B cell (primary cell): ENCODE results near the gene MAPK7. TPM values are rescaled to one million over a fixed set of nuclear protein-coding genes. Genes with fewer than 3 reads are reported as not detected.
A peak's percentile ranks its signal among the peaks of the same experiment; 100 is the strongest.

Experiments used
- ATAC-seq: fragments of 200-7000 bp; cut with Tn5 transposase; one replicate; pipeline ENCODE4 v1.10.0; 2021; ENCODE audit warnings: low read depth, mild to moderate bottlenecking, moderate number of reproducible peaks, moderate library complexity
- CTCF ChIA-PET: fragments of 350-600 bp; sonication (Branson Sonifier 250); formaldehyde crosslinking; loops from one replicate; lab custom pipeline; 2021; ENCODE audit warnings: antibody characterized with exemption, inconsistent platforms; lab: Charles Lee
- POLR2A ChIA-PET: fragments of 350-600 bp; sonication (Branson Sonifier 250); formaldehyde crosslinking; loops from one replicate; lab custom pipeline; 2021; ENCODE audit warnings: antibody characterized with exemption; lab: Charles Lee
- DNase-seq: peaks from one replicate; pipeline ENCODE4 v3.0.0; 2013
- H2AFZ ChIP-seq: 2 replicates; pipeline ENCODE4 v1.6.1; 2012; ENCODE audit warnings: mild to moderate bottlenecking, low read depth, low read length; ENCODE audit not compliant: insufficient read depth, poor library complexity, severe bottlenecking
- H3K27ac ChIP-seq, 2 donors: 1 replicate in 1 of 2; 2 replicates in 1 of 2; pipeline ENCODE4 v1.5.1; 2012 to 2013; ENCODE audit warnings: low read length in 2 of 2, mild to moderate bottlenecking in 2 of 2, moderate library complexity in 1 of 2
- H3K27me3 ChIP-seq, 4 experiments: fragments of 200-600 bp in 1 of 4; sonication (generic) in 1 of 4; replicated peaks in 1 of 4; 1 replicate in 2 of 4; 2 replicates in 2 of 4; pipeline versions ENCODE4 v1.6.1 to v1.7.0; 2013 to 2016; ENCODE audit warnings: low read length in 3 of 4, mild to moderate bottlenecking in 2 of 4, mixed read lengths in 1 of 4, moderate library complexity in 1 of 4; ENCODE audit not compliant: insufficient read depth in 4 of 4, control insufficient read depth in 3 of 4; ENCODE audit errors: control extremely low read depth in 1 of 4
- H3K36me3 ChIP-seq, 2 experiments: replicated peaks in 1 of 2; 1 replicate in 1 of 2; 2 replicates in 1 of 2; pipeline versions ENCODE4 v1.6.1 to v1.7.1; 2013; ENCODE audit warnings: low read length in 1 of 2; ENCODE audit not compliant: insufficient read depth in 2 of 2, control insufficient read depth in 1 of 2; ENCODE audit errors: control extremely low read depth in 1 of 2, extremely low read depth in 1 of 2
- H3K4me1 ChIP-seq, 2 donors: fragments of 200-600 bp in 1 of 2; sonication (generic) in 1 of 2; 1 replicate in 1 of 2; 2 replicates in 1 of 2; pipeline versions ENCODE4 v1.5.1 to v1.6.1; 2013 to 2017; ENCODE audit warnings: low read length in 2 of 2; ENCODE audit not compliant: control insufficient read depth in 2 of 2, insufficient read depth in 2 of 2
- H3K4me2 ChIP-seq: replicated peaks from 2 replicates; pipeline ENCODE3; 2012; ENCODE audit warnings: mild to moderate bottlenecking, low read depth, low read length; ENCODE audit not compliant: poor library complexity, severe bottlenecking
- H3K4me3 ChIP-seq, 5 experiments: fragments of 200-600 bp in 1 of 5; sonication (generic) in 1 of 5; 1 replicate in 3 of 5; 2 replicates in 2 of 5; pipeline versions ENCODE4 v1.5.1 to v1.7.0; 2011 to 2016; ENCODE audit warnings: low read length in 4 of 5, mild to moderate bottlenecking in 4 of 5, low read depth in 2 of 5, control low read depth in 1 of 5, moderate library complexity in 1 of 5; ENCODE audit not compliant: insufficient read depth in 1 of 5; ENCODE audit errors: control extremely low read depth in 1 of 5, extremely low read depth in 1 of 5
- H3K79me2 ChIP-seq: fragments of 200-600 bp; sonication (generic); one replicate; pipeline ENCODE4 v1.6.0; 2016; ENCODE audit warnings: low read length; ENCODE audit not compliant: control insufficient read depth, insufficient read depth
- H3K9ac ChIP-seq: fragments of 200-600 bp; sonication (generic); 2 replicates; pipeline ENCODE4 v1.6.1; 2017; ENCODE audit warnings: mild to moderate bottlenecking, low read length, moderate library complexity
- H3K9me3 ChIP-seq, 3 donors: one replicate each; pipeline versions ENCODE4 v1.6.1 to v1.7.1; 2013; ENCODE audit warnings: low read length in 2 of 3; ENCODE audit not compliant: control insufficient read depth in 2 of 3, insufficient read depth in 1 of 3; ENCODE audit errors: control extremely low read depth in 1 of 3
- H4K20me1 ChIP-seq: 2 replicates; pipeline ENCODE4 v1.6.0; 2012; ENCODE audit warnings: mild to moderate bottlenecking, low read length; ENCODE audit not compliant: insufficient read depth, control insufficient read depth, poor library complexity, severe bottlenecking
- H3K27ac Mint-ChIP-seq: one replicate; pipeline ENCODE4 v1.8.0; 2021; ENCODE audit warnings: mixed read lengths
- H3K27me3 Mint-ChIP-seq: one replicate; pipeline ENCODE4 v1.8.0; 2021; ENCODE audit warnings: mixed read lengths
- H3K4me1 Mint-ChIP-seq: one replicate; pipeline ENCODE4 v1.8.0; 2021; ENCODE audit warnings: mixed read lengths
- H3K4me3 Mint-ChIP-seq: one replicate; pipeline ENCODE4 v1.8.0; 2021; ENCODE audit warnings: mixed read lengths
- H3K9me3 Mint-ChIP-seq: one replicate; pipeline ENCODE4 v1.8.0; 2022; ENCODE audit warnings: mixed read lengths; ENCODE audit not compliant: insufficient read depth
- EZH2 ChIP-seq: IDR thresholded peaks from 2 replicates; pipeline ENCODE4 v1.6.1; 2012; ENCODE audit warnings: borderline replicate concordance, low read depth, mild to moderate bottlenecking, moderate library complexity, low read length; ENCODE audit not compliant: insufficient read depth, poor library complexity, severe bottlenecking
- WGBS: methylation state at CpG from one replicate; pipeline ENCODE4 v1.1.5; 2013; ENCODE audit warnings: missing lambda C conversion rate; ENCODE audit not compliant: insufficient coverage; 5-methylcytosine and 5-hydroxymethylcytosine counted together
- intact Hi-C: fragments of 100-400 bp; cut with micrococcal nuclease; formaldehyde crosslinking; loops from one replicate; pipeline ENCODE4 v1.10.0; 2022
- polyA minus RNA-seq: library from RNA; depleted of rRNA, polyadenylated mRNA; stranded (reverse); fragments of >200 nt; gene quantifications from 2 replicates; pipeline ENCODE4 v1.2.3, GENCODE V29; 2012
- polyA plus RNA-seq: library from polyadenylated mRNA; depleted of rRNA; stranded (reverse); fragments of >200 nt; gene quantifications from 2 replicates; pipeline ENCODE4 v1.2.3, GENCODE V29; 2012
- total RNA-seq, 2 donors: library from RNA; stranded (reverse); fragments of 120-200 nt in 1 of 2; gene quantifications; 1 replicate in 1 of 2; 2 replicates in 1 of 2; pipeline versions ENCODE4 v1.2.3 to v1.2.4, GENCODE V29; 2013 to 2022
- TF ChIP-seq, protein P1 (sequence below): fragments of 200-600 bp; IDR thresholded peaks from one replicate; pipeline ENCODE4 v1.8.0; 2022; ENCODE audit warnings: antibody characterized with exemption, mild to moderate bottlenecking

MAPK7 gene
- 33.6 and 34.0 TPM in 2 replicates for total RNA-seq
- total RNA-seq (2013) = 6.4 TPM
- 28.3 and 30.0 TPM in 2 replicates for polyA plus RNA-seq
- 10.5 and 26.8 TPM in 2 replicates for polyA minus RNA-seq

DNA sequence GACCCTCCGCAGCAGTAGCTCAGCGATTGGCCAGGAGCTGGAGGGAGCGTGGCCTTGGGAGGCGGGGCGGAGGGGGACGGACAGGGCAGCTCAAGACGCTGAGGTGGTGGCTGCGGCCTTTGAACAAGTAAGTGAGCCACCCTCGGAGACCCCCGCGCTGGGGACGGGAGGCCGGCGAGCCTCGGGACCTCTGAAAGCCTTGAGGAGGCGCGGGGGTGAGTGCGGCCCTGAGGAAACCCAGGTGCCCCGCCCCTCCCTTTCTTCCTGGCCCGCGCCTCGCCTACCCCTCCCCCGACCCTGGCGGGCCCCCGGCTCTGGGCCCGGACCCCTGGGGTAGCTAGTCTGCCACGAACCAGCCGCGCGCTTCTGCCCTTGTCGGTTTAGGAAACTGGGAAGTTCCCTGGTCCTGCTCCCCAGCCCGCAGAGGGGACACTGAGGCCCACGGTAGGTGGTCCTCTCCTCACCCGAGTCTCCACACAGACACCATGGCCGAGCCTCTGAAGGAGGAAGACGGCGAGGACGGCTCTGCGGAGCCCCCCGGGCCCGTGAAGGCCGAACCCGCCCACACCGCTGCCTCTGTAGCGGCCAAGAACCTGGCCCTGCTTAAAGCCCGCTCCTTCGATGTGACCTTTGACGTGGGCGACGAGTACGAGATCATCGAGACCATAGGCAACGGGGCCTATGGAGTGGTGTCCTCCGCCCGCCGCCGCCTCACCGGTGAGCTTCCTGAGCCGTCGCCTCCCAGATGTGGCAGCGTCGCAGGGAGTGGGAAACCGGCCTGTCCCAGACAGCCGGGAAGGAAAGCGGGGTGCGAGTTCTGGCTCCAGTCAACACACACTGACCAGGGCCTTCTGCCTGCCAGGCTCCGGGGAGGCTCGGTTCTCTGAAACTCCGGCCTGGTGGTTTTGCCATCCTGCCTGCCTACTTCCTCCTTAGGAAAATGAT, at the start of gene MAPK7:
TSS of gene MAPK7 (plus strand) at position 83 of the 945 bp plus-strand sequence. CDS start at position 486, 403 bp downstream.
- Mint-ChIP-seq H3K9me3 (no peaks in the 10 kb centered on the region), H3K27ac (peak within 1 kb of the TSS; percentile 99), H3K27me3 (no peaks in the 10 kb centered on the region), H3K4me3 (peak within 1 kb of the TSS; percentile 99), H3K4me1 (peaks cover 28% of the 10 kb centered on the region)
- peak; percentile 8 for ATAC-seq
- TF ChIP-seq, protein P1, sequence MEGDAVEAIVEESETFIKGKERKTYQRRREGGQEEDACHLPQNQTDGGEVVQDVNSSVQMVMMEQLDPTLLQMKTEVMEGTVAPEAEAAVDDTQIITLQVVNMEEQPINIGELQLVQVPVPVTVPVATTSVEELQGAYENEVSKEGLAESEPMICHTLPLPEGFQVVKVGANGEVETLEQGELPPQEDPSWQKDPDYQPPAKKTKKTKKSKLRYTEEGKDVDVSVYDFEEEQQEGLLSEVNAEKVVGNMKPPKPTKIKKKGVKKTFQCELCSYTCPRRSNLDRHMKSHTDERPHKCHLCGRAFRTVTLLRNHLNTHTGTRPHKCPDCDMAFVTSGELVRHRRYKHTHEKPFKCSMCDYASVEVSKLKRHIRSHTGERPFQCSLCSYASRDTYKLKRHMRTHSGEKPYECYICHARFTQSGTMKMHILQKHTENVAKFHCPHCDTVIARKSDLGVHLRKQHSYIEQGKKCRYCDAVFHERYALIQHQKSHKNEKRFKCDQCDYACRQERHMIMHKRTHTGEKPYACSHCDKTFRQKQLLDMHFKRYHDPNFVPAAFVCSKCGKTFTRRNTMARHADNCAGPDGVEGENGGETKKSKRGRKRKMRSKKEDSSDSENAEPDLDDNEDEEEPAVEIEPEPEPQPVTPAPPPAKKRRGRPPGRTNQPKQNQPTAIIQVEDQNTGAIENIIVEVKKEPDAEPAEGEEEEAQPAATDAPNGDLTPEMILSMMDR = no peak
- no peak for TF ChIP-seq EZH2
- ChIA-PET POLR2A (interaction anchor here (0.8 to 1.7 kb wide), 9 partner anchors 9 to 1664 kb away, joined by 3 to 30 read pairs (median 3); partner anchors contain the start of genes AKAP10, B9D1, PRPSAP2 and USP22), CTCF (interaction anchor here (0.5 to 4.9 kb wide), 13 partner anchors 9 to 720 kb away, joined by 3 to 110 read pairs (median 4); partner anchors contain the start of gene B9D1)
- 27% methylated on average over 68 of the region's 69 CpGs for WGBS
- H3K27ac ChIP-seq = peak within 1 kb of the TSS; percentile 86 to 95
- peaks cover 8% of the 10 kb centered on the region for H4K20me1 ChIP-seq
- H2AFZ ChIP-seq = peak within 1 kb of the TSS; percentile 97
- peak within 1 kb of the TSS; percentile 99 for H3K4me2 ChIP-seq
- peaks cover 13 to 17% of the 10 kb centered on the region in 2 donors for H3K4me1 ChIP-seq
- no peak for DNase-seq
- H3K36me3 ChIP-seq = peaks cover 0 to 38% of the 10 kb centered on the region in 2 experiments
- H3K9me3 ChIP-seq = no peaks in the 10 kb centered on the region
- H3K9ac ChIP-seq = peak within 1 kb of the TSS; percentile 96
- H3K27me3 ChIP-seq = no peaks in the 10 kb centered on the region
- H3K4me3 ChIP-seq = peak within 1 kb of the TSS; percentile 77 to 96 (median 91)
- intact Hi-C loops = loop anchor here (1.0 to 10.0 kb wide), 6 partner anchors 8 to 524 kb away; partner anchors contain the start of genes B9D1 and PRPSAP2
- peaks cover 18% of the 10 kb centered on the region for H3K79me2 ChIP-seq
